GM18873 (cell line): Measurements from ENCODE around the gene PPIE.

Source experiments
- ATAC-seq: cut with Tn5 transposase; IDR thresholded peaks from one replicate; pipeline ENCODE4 v1.9.1; 2021; ENCODE audit warnings: mild to moderate bottlenecking, moderate library complexity, moderate number of reproducible peaks; ENCODE audit not compliant: unreplicated experiment, low FRiP score

PPIE gene

GRCh38 chr1:39738622-39739366, at the start of gene PPIE:
Gene PPIE, plus strand, starts transcription at chr1:39738882. Its CDS starts 19 bp downstream, at chr1:39738901.
- no peak for ATAC-seq

- ATAC-seq: no peak
Observed at GRCh38 chr1:39689214-39689613, 49.5 kb upstream of the PPIE start.

DNA sequence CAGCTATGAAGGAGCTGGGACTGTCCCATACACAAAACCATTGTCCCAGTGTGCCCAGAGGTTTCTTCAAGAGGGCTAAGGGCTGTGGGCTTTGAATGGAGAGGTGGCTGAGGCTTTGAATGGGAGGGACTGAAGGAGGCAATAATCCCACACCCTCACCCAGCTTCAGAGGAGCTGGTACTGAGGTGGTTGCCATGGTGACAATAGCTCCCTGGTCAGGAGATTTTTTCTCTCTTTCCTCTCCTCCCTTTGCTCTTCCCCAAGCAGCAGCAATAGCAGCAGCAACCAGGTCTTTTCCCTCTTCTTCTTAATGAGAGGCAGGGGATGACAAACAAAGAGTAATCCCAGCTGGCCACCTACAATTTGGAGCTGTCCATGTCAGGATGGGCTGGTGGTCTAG, 49.0 kb upstream of the PPIE start:
- ATAC-seq: no peak

DNA sequence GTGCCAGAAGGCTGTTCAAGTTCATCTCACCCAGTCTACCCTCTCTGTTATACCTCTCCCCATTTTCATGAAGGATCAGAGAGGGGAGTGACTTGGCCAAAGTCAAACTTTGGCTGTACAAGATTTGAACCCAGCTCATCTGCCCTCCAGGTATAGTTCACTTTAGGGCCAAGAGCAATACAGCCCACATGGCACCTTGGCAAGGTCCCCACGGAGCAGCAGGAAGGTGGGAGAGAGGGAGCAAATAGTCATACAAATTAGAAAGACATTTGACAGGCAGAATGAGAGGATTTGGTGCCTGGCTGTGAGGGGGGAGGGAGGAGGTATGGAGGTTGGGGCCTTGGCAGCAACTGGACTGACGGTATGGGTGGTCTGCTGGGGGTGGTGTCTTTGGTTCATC, 48.5 kb upstream of the PPIE start:
- ATAC-seq: no peak

DNA sequence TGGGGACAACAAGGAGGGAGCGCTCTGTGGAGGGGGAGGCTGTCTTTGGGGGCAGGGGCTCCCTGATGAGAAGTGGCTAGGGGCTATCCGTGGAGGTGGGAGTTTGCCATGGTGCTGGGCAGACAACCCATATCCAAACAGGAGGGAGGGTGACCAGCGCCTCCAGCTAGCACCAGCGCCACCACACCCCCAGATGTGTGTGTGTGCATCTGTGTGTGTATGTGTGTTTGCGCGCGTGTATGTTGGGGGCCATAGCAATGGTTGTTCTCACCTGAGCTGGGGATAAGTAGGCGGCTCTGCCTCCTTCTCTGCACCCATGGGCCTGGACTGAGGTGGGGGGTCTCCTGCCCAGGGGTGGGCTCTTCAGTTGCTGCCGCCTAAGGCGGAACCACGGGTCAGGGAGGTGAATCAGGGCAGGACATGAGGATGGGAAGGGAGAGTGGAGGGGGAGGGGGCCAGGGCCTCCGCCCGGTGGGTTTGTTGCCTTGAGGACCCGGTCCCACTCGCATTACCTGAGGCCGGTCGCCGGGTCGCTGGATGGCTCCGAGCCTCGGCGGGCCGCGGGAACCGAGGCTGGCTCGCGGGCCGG, 47.8 kb upstream of the PPIE start:
- no peak for ATAC-seq

DNA sequence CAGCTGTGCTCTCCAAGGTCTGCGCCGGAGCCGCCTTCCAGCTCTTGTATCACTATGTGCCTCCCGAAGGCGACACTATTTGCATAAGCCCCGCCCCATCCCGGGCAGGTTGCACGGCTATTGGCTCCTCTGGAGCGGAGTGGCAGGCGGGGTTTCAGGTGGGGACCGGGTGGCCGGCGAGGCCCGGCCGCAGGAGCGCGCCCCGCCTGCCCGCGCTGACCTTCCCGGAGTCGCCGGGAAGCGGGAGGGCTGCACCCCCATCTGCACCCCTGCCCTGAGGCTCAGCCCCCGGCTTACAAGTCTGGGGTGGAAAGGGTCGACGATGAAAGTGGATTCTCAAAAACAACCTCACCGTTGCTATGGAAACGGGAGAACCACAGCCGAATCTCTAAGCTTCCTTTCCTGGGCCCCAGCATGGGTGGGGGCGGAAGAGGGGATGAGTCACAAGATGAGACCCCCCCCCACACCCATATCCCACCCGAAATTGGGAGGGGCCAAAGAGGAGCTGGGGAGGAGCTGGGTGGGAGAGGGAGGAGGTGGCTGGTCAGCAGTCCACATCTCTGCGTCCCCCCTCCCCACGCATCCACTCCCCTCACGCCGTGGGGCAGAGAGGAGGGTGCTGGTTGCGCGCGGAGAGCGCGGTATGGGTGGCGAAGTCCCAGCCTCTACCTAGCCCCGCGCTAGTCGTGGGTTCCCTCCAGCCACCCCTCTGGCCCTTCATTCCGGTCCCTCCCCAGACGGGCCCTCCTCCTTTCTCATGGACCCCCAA, 47.1 kb upstream of the PPIE start, which contains the start of gene HPCAL4:
TSS of gene HPCAL4 (minus strand) at position 51 of the 769 bp plus-strand sequence. CDS start 6,830 bp downstream, outside the sequence.
- ATAC-seq: no peak

DNA sequence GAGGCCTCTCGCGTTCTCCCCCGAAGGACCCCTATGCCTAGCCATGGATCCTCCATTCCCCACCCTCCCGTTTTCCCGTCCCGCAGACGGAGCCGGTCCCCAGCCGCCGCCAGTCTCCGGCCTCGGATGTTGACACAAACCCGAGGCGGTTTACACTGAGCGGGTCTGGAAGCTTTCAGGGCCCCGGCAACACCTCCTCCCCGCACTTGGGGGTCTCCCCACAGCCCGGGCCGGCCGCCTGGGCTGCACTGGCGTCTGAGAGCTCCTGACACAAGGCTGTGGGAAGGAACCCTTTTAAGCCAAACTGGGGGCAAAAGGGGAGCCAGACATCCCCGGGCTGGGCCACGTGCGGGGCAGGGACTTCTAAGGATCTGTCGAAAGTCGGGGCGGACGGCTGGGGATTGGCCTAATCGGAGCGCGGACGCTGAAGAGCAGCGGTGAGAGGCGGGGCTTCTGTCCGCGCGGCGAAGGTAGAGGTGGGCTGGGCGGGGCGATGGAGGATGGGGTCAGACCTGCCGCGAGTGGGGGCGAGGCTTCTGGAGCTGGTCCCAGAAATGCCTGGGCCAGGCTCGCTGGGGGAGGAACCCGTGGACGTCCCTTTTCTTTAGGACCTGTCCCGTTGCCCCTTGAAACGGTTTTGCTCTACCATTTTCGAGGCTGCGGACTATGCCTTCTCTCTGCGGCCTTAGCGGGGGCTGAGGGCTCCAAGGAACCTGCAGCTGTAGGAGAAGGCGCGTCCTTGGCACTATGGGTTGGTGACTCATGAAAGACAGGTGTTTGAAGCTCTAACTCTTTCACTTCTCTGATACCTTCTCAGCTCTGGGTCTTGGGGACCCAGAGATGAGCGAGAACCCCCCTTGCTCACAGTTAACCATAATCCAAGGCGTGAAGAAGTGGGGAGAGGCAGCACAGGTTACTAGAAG, 46.3 kb upstream of the PPIE start:
- ATAC-seq: no peak

- ATAC-seq: no peak
Observed at GRCh38 chr1:39694026-39694425, 44.7 kb upstream of the PPIE start.

DNA sequence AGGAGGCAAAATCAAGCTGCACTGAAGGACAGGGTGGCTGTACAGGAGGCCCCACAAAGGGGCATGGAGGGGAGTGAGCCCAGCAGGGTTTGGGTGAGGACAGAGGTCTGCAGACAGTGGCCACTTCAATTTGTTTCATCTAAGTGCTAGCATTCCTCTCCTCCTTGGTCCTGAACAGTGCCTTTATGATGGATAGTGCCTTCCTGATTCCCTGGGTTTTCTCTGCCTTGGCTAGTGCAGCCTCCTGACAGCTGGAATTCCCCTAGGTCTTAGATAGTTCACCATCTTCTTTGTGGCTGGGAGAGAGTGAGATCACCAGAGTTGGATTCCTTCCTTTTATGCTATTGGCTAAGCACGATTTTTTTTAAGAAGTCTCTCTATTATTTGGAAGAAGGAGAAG, 43.7 kb upstream of the PPIE start:
- no peak for ATAC-seq

DNA sequence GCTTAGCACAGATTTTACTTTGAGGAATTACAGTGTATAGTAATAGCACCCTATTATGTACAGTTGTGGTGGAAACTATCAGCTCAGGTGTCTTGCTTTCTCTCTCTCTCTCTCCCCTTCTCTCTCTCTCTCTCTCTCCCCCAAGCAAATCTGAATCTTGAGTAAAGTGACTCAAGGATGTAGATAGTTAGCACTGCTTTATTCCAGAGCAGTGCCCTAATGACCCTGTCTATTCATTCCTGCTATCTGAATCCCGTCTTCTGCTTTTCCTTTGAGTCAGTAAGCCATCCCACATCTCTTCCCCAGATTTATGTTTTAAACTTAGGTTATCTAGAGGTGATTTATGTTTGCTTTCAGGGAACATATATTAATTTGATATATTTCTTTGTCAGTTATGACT, 42.2 kb upstream of the PPIE start:
- ATAC-seq: no peak

- no peak for ATAC-seq
Observed at GRCh38 chr1:39698568-39698967, 40.1 kb upstream of the PPIE start.

DNA sequence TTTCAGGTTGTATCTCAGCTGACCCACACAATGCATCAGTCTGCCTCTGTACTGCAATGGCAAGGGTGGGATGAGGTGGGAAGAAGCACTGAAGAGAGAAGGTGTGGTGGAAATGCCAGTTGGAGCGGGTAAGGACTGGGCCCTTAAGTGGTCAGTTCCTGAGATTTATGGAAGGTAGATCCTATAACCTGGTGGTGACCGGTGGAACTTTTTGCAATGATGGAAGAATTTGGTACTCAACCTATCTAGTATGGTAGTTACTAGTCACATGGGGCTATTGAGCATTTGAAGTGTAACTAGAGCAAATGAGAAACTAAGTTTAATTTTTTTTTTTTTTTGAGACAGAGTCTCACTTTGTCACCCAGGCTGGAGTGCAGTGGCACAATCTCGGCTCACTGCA, 39.3 kb upstream of the PPIE start:
- no peak for ATAC-seq

DNA sequence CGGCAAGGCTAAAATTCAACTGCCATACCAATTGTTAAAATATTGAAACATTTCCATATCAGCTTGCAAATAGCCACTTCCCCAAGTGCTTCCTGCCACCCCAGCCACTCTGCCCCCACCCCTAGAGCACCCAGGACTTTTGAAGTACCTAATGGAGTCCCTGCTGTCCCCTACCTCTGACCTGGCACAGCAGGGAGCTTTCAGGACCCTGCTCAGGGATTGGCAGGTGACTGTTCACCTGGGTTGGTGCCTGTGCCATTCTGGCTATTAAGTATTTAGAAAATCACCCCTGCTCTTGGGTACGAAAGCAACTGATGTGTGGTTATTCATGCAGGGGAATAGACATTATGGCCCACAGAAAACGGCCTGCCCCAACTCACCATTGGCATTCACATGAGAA, 38.3 kb upstream of the PPIE start:
- no peak for ATAC-seq

DNA sequence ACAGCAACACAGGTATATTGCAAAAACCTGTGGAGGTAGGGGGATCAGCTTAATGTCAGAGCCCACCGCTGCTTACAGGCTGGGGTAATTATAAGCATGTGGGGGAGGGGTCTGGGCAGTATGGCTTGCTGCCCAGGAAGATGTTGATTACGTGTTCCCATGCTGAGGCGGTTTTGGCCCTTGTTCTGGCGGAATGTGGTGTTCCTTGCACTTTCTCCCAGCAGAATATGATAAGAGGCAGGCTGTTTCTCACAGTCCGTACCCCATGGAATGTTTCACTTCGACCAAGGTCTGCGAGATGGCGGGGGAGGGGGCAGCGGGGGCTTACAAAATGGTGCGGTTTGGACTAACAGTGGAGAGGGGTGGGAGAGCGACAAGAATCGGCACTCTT, 37.6 kb upstream of the PPIE start:
- no peak for ATAC-seq

GRCh38 chr1:39704757-39705156, 33.9 kb upstream of the PPIE start:
- ATAC-seq: no peak

DNA sequence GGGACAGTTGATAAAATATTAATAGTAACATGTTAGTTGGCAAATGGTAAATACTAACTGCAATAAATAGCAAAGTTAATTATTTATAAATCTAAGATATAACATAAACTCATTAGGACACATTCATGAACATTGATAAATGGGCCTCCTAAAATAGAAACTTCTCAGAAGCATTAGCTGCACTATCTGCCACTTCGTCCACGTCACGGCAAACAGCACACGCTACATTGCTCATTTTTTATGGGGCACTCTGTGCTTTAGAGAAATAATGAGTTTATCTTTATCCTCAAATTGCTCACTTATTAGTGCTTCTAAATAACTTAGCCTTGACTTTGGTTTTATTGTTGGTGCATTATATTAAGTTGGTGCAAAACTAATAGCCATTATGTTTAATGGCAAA, 31.2 kb upstream of the PPIE start:
- no peak for ATAC-seq

GRCh38 chr1:39711104-39711965, 27.3 kb upstream of the PPIE start:
- no peak for ATAC-seq

DNA sequence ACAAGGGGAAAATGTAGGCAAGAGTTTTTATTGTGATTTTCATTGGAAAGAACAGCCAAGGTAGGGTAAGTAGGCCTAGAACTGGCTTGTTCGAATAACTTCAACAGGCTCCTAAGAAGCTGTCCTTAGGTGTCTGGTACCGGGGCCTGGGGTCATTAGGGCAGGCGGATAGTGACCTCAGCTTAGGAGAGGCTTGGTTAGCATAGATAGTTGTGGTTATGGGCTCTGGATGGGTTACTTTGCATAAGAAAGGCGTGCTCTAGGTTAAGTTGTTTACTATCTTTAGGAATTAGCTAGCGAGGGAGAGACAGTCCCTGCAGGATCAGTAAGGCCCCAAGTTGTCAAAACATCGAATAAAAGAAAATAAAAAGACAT, 26.7 kb upstream of the PPIE start:
- no peak for ATAC-seq

GRCh38 chr1:39713557-39713956, 25.1 kb upstream of the PPIE start:
- ATAC-seq: no peak

- ATAC-seq: no peak
Observed at GRCh38 chr1:39717809-39718208, 20.9 kb upstream of the PPIE start.
